ENCODE data around the gene MYRF.

Gene MYRF

GRCh38 chr11:61752117-61752924 is at the start of gene MYRF:
MYRF (plus strand) TSS chr11:61752636; CDS start chr11:61752745, 109 bp downstream.
- peak; percentile 39 for DNase-seq

DNA sequence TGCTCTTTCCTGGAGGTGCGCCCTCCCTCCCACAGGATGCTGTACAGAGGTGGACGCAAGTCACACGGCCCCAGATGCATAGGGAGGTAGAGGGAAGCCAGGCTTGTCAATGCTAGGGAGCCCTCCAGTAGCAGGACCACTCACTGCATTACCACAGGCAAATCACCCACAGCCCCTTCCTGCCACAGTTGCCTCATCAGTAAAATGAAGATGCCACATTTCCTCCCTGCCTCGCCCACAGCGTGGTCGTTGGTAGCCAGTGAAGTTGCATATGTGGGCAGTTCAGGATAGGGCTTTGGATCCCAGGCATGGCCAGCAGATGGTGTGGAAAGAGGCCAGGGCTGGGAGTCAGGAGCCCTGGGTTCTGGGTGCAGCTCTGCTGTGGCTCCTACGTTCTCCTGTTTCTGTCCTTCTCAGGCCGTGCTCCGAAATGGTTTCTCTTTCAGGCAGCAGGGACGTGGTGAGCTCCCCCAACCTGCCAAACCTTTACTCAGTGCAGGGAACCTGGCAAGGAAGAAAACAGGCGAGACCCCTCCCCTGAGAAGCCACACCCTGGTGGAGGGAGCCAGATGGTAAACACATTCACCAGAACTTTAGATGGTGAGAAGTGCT is 49.6 kb upstream of the MYRF start:
- DNase-seq, result no peak

DNA sequence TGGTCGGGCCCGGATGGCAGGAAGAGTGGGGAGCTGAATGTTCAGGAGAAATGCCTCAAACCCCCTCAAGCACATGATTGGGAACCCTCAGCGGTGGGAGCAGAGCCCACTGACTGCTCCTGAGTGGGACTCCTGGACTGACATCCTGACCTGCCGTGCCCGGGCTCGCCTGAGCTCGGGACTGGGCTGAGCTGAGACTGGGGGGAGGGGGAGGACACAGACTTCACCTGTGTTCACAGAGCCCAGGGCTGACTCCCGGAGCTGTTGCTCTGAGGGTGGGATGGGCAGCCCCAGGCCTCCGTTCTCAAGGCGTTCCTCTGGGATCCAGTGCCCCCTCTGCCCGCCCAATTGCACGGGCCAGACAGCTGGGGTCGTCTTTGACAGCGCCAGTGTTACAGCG is 47.6 kb upstream of the MYRF start:
- DNase-seq, result no peak

DNA sequence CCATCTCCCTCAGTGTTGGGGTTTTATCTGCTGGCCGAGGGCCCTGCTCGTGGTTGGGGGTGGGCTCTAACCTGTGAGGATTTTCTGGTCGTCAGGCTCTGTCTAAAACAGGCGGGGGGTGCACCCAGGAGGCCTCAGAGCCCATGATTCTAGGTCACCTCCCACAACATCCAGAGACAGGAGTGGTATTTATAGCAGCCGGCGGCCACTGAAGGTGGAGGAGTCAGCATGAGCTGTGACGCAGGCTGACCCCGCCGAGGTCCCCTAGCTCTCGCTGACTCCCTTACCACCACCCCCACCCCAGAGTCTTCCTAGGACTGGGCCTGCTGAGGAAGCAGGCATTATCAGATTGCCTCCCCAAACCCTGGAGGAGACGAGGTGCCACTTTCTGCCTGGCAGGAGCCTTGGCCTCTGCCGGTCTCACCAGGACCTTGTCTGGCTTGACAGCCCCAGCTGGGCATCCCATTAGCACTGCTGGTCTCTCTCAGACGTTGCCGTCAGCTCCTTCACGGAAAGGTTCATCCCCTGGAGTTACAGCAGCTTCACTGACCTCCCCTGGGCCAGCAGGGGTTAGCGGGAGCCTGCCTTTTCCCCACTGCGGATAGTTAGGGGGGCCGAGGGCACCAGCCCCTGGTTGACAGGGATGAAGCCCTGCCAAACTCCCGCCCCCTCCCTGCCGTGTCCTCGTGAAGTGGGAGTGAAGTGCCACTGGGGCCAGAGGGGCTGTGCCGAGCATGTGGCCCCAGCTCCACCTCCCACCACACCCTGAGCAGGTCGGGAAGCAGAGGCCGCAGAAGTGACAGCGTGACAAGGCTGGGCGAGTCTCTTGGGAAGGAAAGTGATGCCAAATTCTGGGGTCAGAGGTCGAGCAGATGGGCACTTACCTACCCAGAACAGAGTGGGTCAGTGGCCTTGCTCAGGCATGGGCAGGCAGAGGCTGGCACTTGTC is 45.7 kb upstream of the MYRF start:
- no peak for DNase-seq

DNA sequence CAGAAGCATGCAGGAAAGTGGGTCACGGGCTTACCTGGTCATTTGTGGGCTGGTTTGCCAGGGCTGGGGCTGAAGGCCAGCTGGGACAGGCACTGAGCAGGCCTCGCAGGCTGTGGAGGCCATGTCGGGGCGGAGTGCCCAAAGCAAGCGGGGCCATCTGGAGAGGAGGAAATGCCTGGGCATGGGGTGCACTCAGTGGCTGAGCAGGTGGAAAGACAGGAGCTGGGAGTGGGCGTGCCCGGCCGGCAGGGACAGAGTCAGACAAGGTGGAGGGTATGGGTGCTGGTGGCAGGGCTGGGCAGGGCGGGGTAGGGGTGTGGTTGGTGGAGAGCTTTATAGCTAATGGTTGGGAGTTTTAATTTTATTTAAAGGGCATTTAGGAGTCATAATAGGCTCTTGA is 44.9 kb upstream of the MYRF start:
- DNase-seq, result no peak

DNA sequence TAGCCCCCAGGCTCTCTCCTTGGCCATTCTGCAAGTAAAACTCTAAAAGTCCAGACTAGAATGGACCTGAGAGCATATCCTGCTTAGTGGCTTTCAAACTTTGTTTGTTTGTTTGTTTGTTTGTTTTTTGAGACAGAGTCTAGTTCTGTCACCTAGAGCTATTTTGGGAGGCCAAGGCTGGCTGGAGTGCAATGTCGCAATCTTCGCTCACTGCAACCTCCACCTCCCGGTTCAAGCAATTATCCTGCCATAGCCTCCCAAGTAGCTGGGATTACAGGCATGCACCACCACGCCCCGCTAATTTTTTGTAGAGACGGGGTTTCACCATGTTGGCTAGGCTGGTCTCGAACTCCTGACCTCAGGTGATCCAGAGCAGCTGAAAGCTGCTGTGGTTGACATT is 43.3 kb upstream of the MYRF start:
- DNase-seq, result no peak

- no peak for DNase-seq
Observed at GRCh38 chr11:61709572-61709971, 42.9 kb upstream of the MYRF start.

DNA sequence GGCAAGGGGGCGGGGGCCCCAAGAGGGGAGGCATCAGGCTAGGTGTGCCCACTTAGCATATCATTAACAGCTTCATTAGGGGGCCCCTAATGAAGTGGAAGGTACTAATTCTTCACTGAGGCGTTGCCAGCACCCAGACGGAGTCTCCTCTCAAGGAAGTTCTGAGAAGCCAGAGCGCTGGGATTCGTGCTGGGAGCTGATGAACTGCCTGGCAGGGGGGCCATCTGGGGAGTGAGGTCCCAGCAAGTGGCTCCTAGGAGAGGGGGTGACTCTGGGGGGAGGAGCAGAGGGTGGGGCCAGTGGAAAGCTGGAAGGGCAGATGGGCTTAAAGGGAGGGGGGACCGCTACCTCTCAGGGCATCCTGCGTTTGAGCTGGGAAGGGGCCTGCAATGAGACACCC is 42.4 kb upstream of the MYRF start:
- DNase-seq, result no peak

- no peak for DNase-seq
Observed at GRCh38 chr11:61711037-61711436, 41.4 kb upstream of the MYRF start.

GRCh38 chr11:61711498-61711897 is 40.9 kb upstream of the MYRF start:
- no peak for DNase-seq

DNA sequence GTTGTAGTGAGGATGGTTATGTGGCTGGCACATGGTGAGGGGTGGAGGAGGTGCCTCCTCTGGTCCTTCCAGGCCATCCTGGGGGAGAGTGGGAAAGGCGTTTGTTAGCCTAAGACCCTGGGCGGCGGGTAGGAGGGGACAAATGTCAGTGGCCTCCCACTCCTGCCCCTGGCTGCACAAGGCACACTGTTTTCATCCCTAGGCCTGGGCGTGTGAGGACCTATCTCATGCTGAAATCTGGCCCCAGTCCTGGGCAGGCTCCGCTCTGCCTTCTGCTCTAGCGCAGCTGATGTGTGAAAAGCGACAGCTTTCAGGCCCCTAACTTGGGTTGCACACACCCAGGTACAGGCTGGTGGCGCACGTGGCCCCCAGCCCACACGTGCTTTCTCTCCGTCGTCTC is 40.1 kb upstream of the MYRF start:
- DNase-seq, result no peak

DNA sequence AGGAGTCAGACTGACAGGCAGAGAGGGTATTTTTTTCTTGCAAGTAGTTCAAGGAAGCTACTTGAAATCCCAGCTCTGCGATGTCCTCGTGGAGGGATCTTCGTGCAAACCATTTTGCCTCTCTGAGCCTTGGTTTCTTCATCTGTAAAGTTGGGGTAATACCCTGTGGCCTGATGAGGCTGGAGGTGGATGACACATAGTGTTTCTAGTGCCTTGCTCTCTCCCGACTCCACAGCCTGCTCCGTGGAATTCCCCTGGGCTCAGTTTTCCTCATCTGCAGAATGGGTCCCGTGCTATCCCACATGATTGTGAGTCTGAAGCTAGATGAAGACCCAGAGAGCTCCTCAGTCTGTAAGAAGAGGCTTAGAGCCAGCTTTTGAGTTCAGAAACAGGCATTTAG is 39.6 kb upstream of the MYRF start:
- DNase-seq, result no peak

DNA sequence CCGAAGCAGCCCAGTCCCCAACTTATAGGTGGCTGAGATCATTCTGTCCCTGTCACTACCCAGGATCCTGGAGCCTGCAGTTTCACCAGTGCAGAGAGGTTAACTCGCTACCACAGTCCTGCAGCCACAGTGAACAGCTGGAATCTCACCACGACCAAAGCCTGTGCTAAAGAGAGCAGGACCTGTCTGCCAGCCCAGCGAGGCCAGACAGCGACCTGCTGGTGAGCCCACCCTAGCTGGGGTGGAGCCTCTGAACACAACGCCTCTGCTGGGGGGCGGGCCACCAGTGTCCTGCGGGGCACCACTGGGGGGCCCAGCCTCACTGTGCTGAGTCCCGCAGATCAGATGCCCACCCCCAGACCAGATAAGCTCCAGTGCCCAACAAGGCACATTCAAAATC is 39.0 kb upstream of the MYRF start:
- no peak for DNase-seq

- DNase-seq, result no peak
Observed at GRCh38 chr11:61713906-61714305, 38.5 kb upstream of the MYRF start.

DNA sequence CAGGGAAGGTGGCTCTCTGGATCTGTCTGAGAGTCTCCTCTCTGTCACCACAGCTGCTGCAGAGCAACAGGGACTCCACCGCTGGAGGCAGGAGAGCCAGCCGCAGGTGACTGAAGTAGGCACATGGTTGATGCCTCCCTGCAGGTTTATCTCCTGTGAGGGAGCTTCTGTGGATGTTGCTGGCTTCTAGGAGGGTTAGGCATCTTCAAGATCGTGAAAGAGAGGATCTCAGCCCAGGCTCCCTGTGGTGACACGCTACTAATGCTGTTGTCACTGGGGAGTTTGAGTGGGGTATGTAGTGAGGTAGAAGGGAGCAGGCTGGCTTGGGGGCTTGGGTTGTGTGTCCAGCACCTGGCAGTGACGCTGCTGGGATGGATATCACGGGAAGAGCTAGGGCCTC is 38.1 kb upstream of the MYRF start:
- no peak for DNase-seq

GRCh38 chr11:61714916-61715315 is 37.5 kb upstream of the MYRF start:
- DNase-seq, result no peak

DNA sequence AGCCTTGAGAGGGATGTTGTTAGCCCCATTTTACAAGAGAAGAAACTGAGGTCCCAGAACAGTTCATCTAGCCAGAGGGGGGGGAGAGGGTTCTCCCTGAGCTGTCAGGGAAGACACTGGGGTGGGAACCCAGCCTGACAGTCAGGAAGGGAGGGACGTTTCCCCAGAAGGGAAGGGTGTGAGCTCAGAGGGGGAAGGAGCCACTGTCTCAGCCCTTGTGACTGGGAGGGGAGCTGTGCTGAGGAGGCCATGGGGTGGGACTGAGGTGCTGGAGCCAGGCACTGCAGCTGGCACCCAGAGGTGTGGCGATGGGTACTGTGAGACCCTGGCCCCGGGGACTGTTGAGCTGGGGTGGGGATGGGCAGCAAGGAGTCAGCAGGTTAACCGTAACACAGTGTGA is 36.6 kb upstream of the MYRF start:
- no peak for DNase-seq

- DNase-seq, result no peak
Observed at GRCh38 chr11:61716478-61717285, 35.8 kb upstream of the MYRF start.

DNA sequence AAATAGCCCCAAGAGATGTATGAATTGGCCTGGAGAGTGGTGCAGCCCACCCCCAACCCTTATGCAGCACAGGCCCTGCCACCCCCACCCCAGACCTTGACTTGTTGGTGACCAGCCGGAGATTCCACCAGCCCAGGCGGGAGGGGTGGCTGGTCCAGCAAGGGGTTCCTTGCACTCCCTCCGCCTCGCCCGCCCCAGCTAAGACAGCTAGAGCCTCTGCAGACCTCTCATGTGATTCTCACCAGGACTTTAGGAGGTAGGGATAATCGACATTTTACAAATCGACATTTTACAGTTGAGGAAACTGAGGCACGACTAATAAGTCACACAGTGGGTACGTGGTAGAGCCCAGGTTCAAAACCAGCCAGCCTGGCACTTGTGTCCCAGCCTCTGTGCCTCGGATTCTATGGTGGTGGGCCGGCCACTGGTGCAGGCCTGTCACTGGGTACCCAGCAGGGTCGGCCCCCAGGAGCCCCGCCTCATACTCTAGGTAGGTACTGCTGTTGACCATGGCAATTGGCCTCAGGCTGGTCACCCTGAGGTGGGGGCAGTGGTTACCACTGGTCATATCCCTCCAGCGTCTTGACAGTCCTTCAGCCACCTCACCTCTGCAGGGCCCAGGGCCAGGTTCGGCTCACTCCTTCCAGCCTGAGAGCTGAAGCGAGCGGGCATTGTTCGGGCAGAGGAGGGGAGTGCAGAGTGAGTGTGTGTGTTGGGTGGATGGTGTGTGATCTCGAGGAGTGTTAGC is 35.0 kb upstream of the MYRF start:
- no peak for DNase-seq

DNA sequence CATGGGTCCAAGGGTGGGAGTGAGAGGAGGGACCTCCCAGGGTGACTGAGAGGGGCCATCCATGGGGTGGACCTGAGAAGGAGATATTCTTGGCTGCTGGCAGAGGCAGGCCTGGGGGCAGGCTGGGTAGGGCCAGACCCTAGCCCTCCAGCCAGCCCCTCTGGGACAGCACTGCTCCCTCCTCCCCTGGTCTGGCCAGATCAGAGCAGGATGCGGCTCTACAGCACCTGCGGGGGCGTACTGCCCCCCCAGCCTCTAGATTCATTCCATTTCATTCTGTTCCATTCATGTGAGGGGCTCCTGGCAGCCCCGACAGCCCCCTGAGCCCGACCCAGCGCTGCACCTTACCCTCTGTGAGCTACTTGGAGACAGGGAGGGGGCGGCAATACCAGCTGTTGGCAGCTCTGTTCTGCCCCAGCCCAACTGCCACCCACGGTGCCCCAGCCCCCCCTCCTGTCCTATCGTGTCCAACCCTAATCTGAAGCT is 34.3 kb upstream of the MYRF start:
- DNase-seq, result no peak

DNA sequence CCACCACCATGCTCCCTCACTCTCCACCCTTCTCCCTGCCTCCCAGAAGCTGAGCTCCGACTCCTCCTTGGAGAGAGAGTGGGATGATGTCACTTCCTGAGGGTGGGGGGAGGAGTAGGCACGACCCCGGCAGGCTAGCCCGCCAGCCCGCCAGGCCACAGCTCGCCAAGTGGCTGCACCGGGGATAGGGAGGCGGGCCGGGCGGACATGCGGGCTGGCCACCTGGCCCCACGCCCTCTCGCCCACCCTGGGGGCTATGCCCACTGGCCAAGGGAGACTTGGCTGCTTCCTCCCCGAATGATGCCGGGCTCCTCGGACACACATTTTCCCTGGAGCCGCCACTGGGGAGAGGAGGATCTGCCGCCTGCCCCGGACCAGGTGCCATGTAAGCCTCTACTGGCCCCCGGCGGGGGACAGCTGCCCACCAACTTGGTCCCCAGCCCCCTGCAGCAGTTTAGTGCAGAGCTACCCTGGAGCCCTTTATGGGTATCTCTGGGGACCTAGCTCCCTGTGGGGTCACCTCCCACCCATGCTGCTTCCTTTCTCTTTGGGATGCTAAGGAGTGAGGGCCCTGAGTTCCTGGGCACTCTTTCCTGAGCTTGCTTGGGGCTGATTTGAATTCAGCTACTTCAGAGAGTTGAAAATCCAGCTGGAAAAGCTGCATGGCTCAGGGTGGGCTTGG is 33.7 kb upstream of the MYRF start:
- no peak for DNase-seq

All from activated T-cell treated with anti-CD3 and anti-CD28 coated beads for 4 hours (primary cell).